D721Med (cell line): Measurements from ENCODE around the gene ABAT.

Source experiments
- DNase-seq: peaks from one replicate; pipeline ENCODE4 v3.0.0; 2011; ENCODE audit warnings: low spot score; ENCODE audit not compliant: insufficient read length
- FAIRE-seq: peaks from 2 replicates; lab custom pipeline; 2011; peaks lifted over from hg19 to GRCh38; lab: Jason Lieb, UNC
- CTCF ChIP-seq: IDR thresholded peaks from 2 replicates; pipeline ENCODE4 v1.5.1; 2012; ENCODE audit warnings: mild to moderate bottlenecking, control low read depth; ENCODE audit not compliant: insufficient read depth; ENCODE audit errors: missing control alignments

Gene ABAT

GRCh38 chr16:8642146-8642545 is 32.3 kb upstream of the ABAT start:
- TF ChIP-seq CTCF = no peak
- FAIRE-seq = no peak

GRCh38 chr16:8644211-8645140 is 29.9 kb upstream of the ABAT start:
- DNase-seq (no peak), FAIRE-seq (no peak)

More at GRCh38 chr16:8642146-8642545, 32.3 kb upstream of the ABAT start:
- no peak for DNase-seq

GRCh38 chr16:8645141-8645521 is 29.3 kb upstream of the ABAT start:
- TF ChIP-seq CTCF = no peak
- no peak for DNase-seq
- no peak for FAIRE-seq

More at GRCh38 chr16:8644211-8645140, 29.9 kb upstream of the ABAT start:
- TF ChIP-seq CTCF = no peak

GRCh38 chr16:8645831-8646230 is 28.6 kb upstream of the ABAT start:
- no peak for TF ChIP-seq CTCF
- DNase-seq (no peak), FAIRE-seq (no peak)

- FAIRE-seq = no peak
- TF ChIP-seq CTCF = no peak
- no peak for DNase-seq
Measured at GRCh38 chr16:8646326-8647053, 27.9 kb upstream of the ABAT start.

- DNase-seq (no peak), FAIRE-seq (no peak)
- no peak for TF ChIP-seq CTCF
Measured at GRCh38 chr16:8647721-8648318, 26.6 kb upstream of the ABAT start.
